HPDE6-E6E7 (cell line): ENCODE results near the gene ARHGAP8.
"Not testable (repeated sequence)": the region's sequence is repeated elsewhere in the genome, so short reads cannot be mapped to it uniquely, and the experiment has no call there.

Source experiments
- DNase-seq: peaks from one replicate; pipeline ENCODE4 v3.0.0; 2011; ENCODE audit warnings: missing footprints; ENCODE audit errors: extremely low spot score

ARHGAP8 gene

GRCh38 chr22:44765571-44766285, 13.4 kb downstream of the ARHGAP8 start:
- DNase-seq = no peak

- DNase-seq = no peak
Observed at GRCh38 chr22:44773082-44773481, 20.7 kb downstream of the ARHGAP8 start.

- DNase-seq = no peak
Observed at GRCh38 chr22:44775862-44776261, 23.5 kb downstream of the ARHGAP8 start.

- DNase-seq = no peak
Observed at GRCh38 chr22:44776605-44777363, 24.4 kb downstream of the ARHGAP8 start.

- DNase-seq = no peak
Observed at GRCh38 chr22:44777364-44777755, 25.0 kb downstream of the ARHGAP8 start.

GRCh38 chr22:44780876-44781449, 28.6 kb downstream of the ARHGAP8 start:
- no peak for DNase-seq

GRCh38 chr22:44782363-44782963, 30.1 kb downstream of the ARHGAP8 start:
- DNase-seq = no peak

GRCh38 chr22:44783091-44783490, 30.7 kb downstream of the ARHGAP8 start:
- DNase-seq = no peak

GRCh38 chr22:44783581-44783980, 31.2 kb downstream of the ARHGAP8 start:
- no peak for DNase-seq

GRCh38 chr22:44786136-44786535, 33.8 kb downstream of the ARHGAP8 start:
- no peak for DNase-seq

- no peak for DNase-seq
Observed at GRCh38 chr22:44786610-44787009, 34.2 kb downstream of the ARHGAP8 start.

- no peak for DNase-seq
Observed at GRCh38 chr22:44787832-44788231, 35.5 kb downstream of the ARHGAP8 start.

GRCh38 chr22:44793106-44793505, 40.7 kb downstream of the ARHGAP8 start:
- no peak for DNase-seq

- no peak for DNase-seq
Observed at GRCh38 chr22:44793506-44794172, 41.3 kb downstream of the ARHGAP8 start.

- DNase-seq = no peak
Observed at GRCh38 chr22:44795701-44796630, 43.6 kb downstream of the ARHGAP8 start.

- DNase-seq = no peak
Observed at GRCh38 chr22:44797181-44797725, 44.9 kb downstream of the ARHGAP8 start.

GRCh38 chr22:44799077-44799945, 46.9 kb downstream of the ARHGAP8 start:
- no peak for DNase-seq

- not testable (repeated sequence) for DNase-seq
Observed at GRCh38 chr22:44799946-44800634, 47.7 kb downstream of the ARHGAP8 start.

- DNase-seq = no peak
Observed at GRCh38 chr22:44801476-44801875, 49.1 kb downstream of the ARHGAP8 start.
